ENCODE measurements around the gene ALOX5.
"Not testable (repeated sequence)": the region's sequence is repeated elsewhere in the genome, so short reads cannot be mapped to it uniquely, and the experiment has no call there.

Gene ALOX5

GRCh38 chr10:45408421-45409319 is 34.7 kb downstream of the ALOX5 start:
- DNase-seq, result no peak

GRCh38 chr10:45409347-45409746 is 35.3 kb downstream of the ALOX5 start:
- not testable (repeated sequence) for DNase-seq

GRCh38 chr10:45409782-45410181 is 35.8 kb downstream of the ALOX5 start:
- no peak for DNase-seq

GRCh38 chr10:45410489-45410806 is 36.4 kb downstream of the ALOX5 start:
- no peak for DNase-seq

- no peak for DNase-seq
These were observed 37.0 kb downstream of the ALOX5 start for GRCh38 chr10:45410807-45411606.

- no peak for DNase-seq
These were observed 37.6 kb downstream of the ALOX5 start for GRCh38 chr10:45411607-45411940.

GRCh38 chr10:45415062-45415461 is 41.0 kb downstream of the ALOX5 start:
- not testable (repeated sequence) for DNase-seq

- DNase-seq, result no peak
These were observed 42.6 kb downstream of the ALOX5 start for GRCh38 chr10:45416603-45417002.

GRCh38 chr10:45417746-45418145 is 43.7 kb downstream of the ALOX5 start:
- no peak for DNase-seq

GRCh38 chr10:45418417-45418848 is 44.4 kb downstream of the ALOX5 start:
- no peak for DNase-seq

GRCh38 chr10:45418849-45419675 is 45.0 kb downstream of the ALOX5 start:
- DNase-seq, result peak; percentile 92

GRCh38 chr10:45419676-45420025 is 45.6 kb downstream of the ALOX5 start:
- no peak for DNase-seq

- peak; percentile 98 for DNase-seq
These were observed 46.6 kb downstream of the ALOX5 start for GRCh38 chr10:45420453-45421192.

GRCh38 chr10:45421221-45422097 is 47.4 kb downstream of the ALOX5 start:
- peak; percentile 67 for DNase-seq

- no peak for DNase-seq
These were observed 48.3 kb downstream of the ALOX5 start for GRCh38 chr10:45422207-45422865.

- DNase-seq, result no peak
These were observed 49.0 kb downstream of the ALOX5 start for GRCh38 chr10:45422866-45423659.

GRCh38 chr10:45423976-45424499 is 50.0 kb downstream of the ALOX5 start:
- DNase-seq, result no peak

- no peak for DNase-seq
These were observed 50.8 kb downstream of the ALOX5 start for GRCh38 chr10:45424668-45425404.

Measured in GF-D8 (cell line).